GM19240 (cell line): Measurements from ENCODE around the gene OIT3.

Experiments used
- DNase-seq: peaks from one replicate; pipeline ENCODE4 v3.0.0; 2011; ENCODE audit warnings: low spot score; ENCODE audit not compliant: insufficient read length

The OIT3 gene

GRCh38 chr10:72951760-72952159 is 58.2 kb downstream of the OIT3 start:
- no peak for DNase-seq

- no peak for DNase-seq
Observed at GRCh38 chr10:72952189-72952588, 58.6 kb downstream of the OIT3 start.

- no peak for DNase-seq
Observed at GRCh38 chr10:72952642-72953158, 59.2 kb downstream of the OIT3 start.

- DNase-seq: no peak
Observed at GRCh38 chr10:72953687-72954086, 60.1 kb downstream of the OIT3 start.

GRCh38 chr10:72954230-72954595 is 60.7 kb downstream of the OIT3 start:
- no peak for DNase-seq

GRCh38 chr10:72954596-72955554 is 61.3 kb downstream of the OIT3 start, which contains the start of gene PLA2G12B:
Gene PLA2G12B, minus strand, starts transcription at chr10:72954806. Its CDS starts 121 bp downstream, at chr10:72954685.
- no peak for DNase-seq

- DNase-seq: no peak
Observed at GRCh38 chr10:72956001-72956400, 62.5 kb downstream of the OIT3 start.

- no peak for DNase-seq
Observed at GRCh38 chr10:72976886-72977285, 83.3 kb downstream of the OIT3 start.

- DNase-seq: no peak
Observed at GRCh38 chr10:72979709-72980108, 86.2 kb downstream of the OIT3 start.

GRCh38 chr10:72980348-72980747 is 86.8 kb downstream of the OIT3 start:
- DNase-seq: no peak

GRCh38 chr10:72981028-72981881 is 87.7 kb downstream of the OIT3 start:
- DNase-seq: no peak

GRCh38 chr10:72981882-72982529 is 88.5 kb downstream of the OIT3 start:
- DNase-seq: no peak
